Dermis lymphatic vessel endothelial cell (primary cell): ENCODE data around the gene RAB27B. TPM values are rescaled to one million over a fixed set of nuclear protein-coding genes. Genes with fewer than 3 reads are reported as not detected.

ENCODE experiments used
- total RNA-seq: library from RNA; depleted of rRNA; stranded (reverse); fragments of >200 nt; gene quantifications from 2 replicates; pipeline ENCODE4 v1.2.1, GENCODE V29; 2014

RAB27B gene, protein sequence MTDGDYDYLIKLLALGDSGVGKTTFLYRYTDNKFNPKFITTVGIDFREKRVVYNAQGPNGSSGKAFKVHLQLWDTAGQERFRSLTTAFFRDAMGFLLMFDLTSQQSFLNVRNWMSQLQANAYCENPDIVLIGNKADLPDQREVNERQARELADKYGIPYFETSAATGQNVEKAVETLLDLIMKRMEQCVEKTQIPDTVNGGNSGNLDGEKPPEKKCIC
- total RNA-seq, result under 0.01 and 0.11 TPM in 2 replicates

DNA sequence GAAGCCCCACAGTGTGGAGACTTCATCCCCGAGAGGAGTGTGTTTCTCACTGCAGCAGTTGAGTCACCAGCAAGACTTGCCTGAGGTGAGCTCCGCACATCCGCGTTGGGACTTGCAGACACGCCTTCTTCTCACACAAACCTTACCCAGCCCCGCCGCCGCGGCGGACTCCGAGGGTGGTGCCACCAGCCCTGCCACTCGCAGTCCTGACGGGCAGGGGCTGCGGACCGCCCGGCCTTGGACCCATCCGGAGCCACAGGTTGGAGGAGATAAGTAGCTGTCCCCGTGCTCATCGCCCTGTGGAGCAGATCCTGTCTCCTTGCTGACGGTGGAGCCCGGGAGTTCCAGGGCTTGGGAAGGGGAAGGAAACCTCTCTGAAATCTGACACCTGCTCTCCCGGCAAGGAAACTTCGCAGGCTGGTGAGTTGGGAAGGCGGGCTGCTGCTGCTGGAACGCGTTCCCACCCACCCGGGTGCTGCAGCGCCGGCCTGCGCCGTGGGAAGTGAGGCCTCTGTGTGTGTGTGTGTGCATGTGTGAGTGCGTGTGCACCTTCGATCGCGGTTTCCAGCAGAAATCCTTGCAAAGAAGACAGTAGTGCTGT is at the start of gene RAB27B:
Gene RAB27B, plus strand, starts transcription at position 197 of the 601 bp plus-strand sequence. CDS start 49,109 bp downstream, outside the sequence.

Other genes starting within 250 kb of the RAB27B start
- gene DYNAP, start 237.2 kb upstream of the RAB27B start, total RNA-seq, result not detected in 2 replicates
- gene CCDC68, start 131.0 kb downstream of the RAB27B start, total RNA-seq, result 0.34 and 1.4 TPM in 2 replicates